SU-DHL-6 (cell line): Measurements from ENCODE around the gene ARPC2.

Experiments
- EZH2phosphoT487 ChIP-seq: fragments of 200-600 bp; sonication (generic), shearing (Covaris generic); conservative IDR thresholded peaks from 2 replicates; pipeline ENCODE4 v1.6.1; 2018; ENCODE audit warnings: mild to moderate bottlenecking, antibody characterized with exemption, low read length, moderate library complexity, mixed read lengths
- TF ChIP-seq, protein P1 (sequence below): fragments of 200-600 bp; sonication (generic); IDR thresholded peaks from one replicate; pipeline ENCODE4 v1.5.1; 2017; ENCODE audit warnings: antibody characterized with exemption, mild to moderate bottlenecking, low read length, moderate library complexity; ENCODE audit not compliant: insufficient read depth, poor library complexity, severe bottlenecking

DNA sequence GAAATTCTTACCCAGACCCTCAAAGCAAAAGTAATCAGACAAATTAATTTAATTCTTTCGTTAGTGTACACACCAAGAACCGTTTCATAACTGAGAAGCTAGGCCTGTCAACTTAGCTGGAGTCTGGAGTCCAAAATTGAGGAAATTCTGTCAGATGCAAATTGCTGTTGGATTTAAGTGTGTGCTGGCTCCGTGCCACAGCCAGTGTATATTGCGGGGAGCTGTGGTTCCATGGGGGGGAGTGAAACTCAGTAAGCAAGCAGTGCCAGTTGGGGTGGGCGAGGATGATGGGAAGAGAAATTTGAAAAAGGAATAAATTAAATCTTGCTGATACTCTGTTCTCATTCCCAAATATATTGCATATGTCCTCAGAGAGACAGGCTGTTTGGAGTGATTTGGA, 4.0 kb downstream of the ARPC2 start:
- TF ChIP-seq, protein P1, sequence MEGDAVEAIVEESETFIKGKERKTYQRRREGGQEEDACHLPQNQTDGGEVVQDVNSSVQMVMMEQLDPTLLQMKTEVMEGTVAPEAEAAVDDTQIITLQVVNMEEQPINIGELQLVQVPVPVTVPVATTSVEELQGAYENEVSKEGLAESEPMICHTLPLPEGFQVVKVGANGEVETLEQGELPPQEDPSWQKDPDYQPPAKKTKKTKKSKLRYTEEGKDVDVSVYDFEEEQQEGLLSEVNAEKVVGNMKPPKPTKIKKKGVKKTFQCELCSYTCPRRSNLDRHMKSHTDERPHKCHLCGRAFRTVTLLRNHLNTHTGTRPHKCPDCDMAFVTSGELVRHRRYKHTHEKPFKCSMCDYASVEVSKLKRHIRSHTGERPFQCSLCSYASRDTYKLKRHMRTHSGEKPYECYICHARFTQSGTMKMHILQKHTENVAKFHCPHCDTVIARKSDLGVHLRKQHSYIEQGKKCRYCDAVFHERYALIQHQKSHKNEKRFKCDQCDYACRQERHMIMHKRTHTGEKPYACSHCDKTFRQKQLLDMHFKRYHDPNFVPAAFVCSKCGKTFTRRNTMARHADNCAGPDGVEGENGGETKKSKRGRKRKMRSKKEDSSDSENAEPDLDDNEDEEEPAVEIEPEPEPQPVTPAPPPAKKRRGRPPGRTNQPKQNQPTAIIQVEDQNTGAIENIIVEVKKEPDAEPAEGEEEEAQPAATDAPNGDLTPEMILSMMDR: no peak
- TF ChIP-seq EZH2phosphoT487: no peak
